ENCODE results near the gene ZNF783. TPM values are rescaled to one million over a fixed set of nuclear protein-coding genes. Genes with fewer than 3 reads are reported as not detected.
"Not testable (repeated sequence)": the region's sequence is repeated elsewhere in the genome, so short reads cannot be mapped to it uniquely, and the experiment has no call there.

ZNF783 gene
- total RNA-seq, 2 donors from 2014 or later, result 5.5 to 8.9 TPM

- Histone ChIP-seq H3K27ac (no peak overlapping the region), H3K4me1 (no peaks in the 10 kb centered on the region), H3K9ac (ENCODE audit: low read depth in 2 of 2, low read length in 2 of 2) (no peak overlapping the region), H3K36me3 (no peaks in the 10 kb centered on the region), H3K9me3 (no peaks in the 10 kb centered on the region), H3K4me3 (no peak overlapping the region), H3K27me3 (no peaks in the 10 kb centered on the region)
- no peak for TF ChIP-seq CTCF (IDR thresholded peaks at IDR 0.05)
- intact Hi-C loops (cut with DNase I), result no loop called here
- DNase-seq, result no peak
These were observed 54.6 kb downstream of the ZNF783 start for GRCh38 chr7:149316606-149317005.

- Histone ChIP-seq H3K27ac (no peak overlapping the region), H3K9me3 (no peaks in the 10 kb centered on the region), H3K4me1 (no peaks in the 10 kb centered on the region), H3K9ac (ENCODE audit: low read depth in 2 of 2, low read length in 2 of 2) (no peak overlapping the region), H3K4me3 (no peak overlapping the region), H3K27me3 (no peaks in the 10 kb centered on the region), H3K36me3 (no peaks in the 10 kb centered on the region)
- DNase-seq, result no peak
- intact Hi-C loops (cut with DNase I), result no loop called here
- no peak for TF ChIP-seq CTCF (IDR thresholded peaks at IDR 0.05)
These were observed 55.5 kb downstream of the ZNF783 start for GRCh38 chr7:149317496-149317895.

DNA sequence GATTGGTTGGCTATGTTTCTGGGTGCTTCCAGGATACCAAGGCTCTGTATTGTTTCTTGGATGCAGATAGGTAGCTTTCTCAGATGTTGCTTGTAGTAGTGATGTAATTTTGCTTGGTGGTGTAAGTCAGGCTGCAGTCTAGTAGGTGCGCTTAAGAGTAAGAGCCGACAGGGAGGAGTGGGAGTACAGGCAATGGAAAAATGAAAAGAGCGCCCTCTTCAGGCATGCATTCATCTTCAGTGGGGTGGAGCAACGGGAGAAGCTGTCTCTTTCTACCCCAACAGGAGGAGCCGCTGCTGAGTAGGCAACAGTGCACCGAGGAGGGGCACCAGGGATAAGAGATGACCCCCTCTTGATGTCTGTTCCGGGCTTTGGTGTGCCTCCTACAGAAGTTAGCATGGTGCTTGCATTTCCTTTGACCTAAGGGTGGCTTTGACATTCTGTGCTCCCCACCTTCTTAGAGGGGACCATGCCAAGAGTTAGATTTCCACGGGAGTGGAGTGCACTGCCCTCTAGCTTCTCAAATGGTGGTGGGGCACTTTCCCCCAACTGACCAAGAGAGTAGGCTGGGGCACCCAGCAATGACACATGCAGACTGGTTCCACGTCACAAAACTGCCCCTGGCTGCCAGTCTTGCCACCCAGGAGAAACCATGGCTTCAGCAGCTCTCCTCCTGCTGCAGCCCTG lies 56.1 kb downstream of the ZNF783 start:
- H3K27me3 ChIP-seq, result no peaks in the 10 kb centered on the region
- no peak overlapping the region for H3K4me3 ChIP-seq
- no peak overlapping the region for H3K27ac ChIP-seq
- no peak overlapping the region for H3K9ac ChIP-seq (ENCODE audit: low read depth in 2 of 2, low read length in 2 of 2)
- TF ChIP-seq CTCF (IDR thresholded peaks at IDR 0.05), result no peak
- DNase-seq, result no peak
- intact Hi-C loops (cut with DNase I), result no loop called here
- no peaks in the 10 kb centered on the region for H3K4me1 ChIP-seq
- no peaks in the 10 kb centered on the region for H3K9me3 ChIP-seq
- H3K36me3 ChIP-seq, result no peaks in the 10 kb centered on the region

DNA sequence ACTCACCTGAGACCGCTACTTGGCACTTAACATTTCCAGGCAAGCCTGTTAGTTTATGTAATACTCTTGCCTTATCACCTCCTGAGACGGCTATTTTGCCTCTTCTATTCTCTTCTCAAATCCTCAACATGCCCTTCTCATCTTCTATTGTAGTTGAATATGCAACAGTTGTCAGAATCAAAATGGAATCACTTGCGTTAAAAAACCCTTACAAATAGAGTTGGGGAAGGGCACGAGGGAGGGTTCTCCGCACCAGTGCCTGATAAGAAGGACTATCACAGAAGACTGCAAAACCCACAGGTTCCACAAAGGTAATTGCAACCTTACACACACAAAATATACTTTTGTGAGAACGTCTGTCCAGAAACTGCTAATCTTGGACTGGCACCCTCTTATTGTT lies 57.4 kb downstream of the ZNF783 start:
- Histone ChIP-seq H3K4me1 (no peaks in the 10 kb centered on the region), H3K9ac (ENCODE audit: low read depth in 2 of 2, low read length in 2 of 2) (no peak overlapping the region), H3K4me3 (no peak overlapping the region), H3K36me3 (no peaks in the 10 kb centered on the region), H3K27me3 (no peaks in the 10 kb centered on the region), H3K9me3 (no peaks in the 10 kb centered on the region), H3K27ac (no peak overlapping the region)
- TF ChIP-seq CTCF (IDR thresholded peaks at IDR 0.05), result no peak
- DNase-seq, result no peak
- intact Hi-C loops (cut with DNase I), result no loop called here

DNA sequence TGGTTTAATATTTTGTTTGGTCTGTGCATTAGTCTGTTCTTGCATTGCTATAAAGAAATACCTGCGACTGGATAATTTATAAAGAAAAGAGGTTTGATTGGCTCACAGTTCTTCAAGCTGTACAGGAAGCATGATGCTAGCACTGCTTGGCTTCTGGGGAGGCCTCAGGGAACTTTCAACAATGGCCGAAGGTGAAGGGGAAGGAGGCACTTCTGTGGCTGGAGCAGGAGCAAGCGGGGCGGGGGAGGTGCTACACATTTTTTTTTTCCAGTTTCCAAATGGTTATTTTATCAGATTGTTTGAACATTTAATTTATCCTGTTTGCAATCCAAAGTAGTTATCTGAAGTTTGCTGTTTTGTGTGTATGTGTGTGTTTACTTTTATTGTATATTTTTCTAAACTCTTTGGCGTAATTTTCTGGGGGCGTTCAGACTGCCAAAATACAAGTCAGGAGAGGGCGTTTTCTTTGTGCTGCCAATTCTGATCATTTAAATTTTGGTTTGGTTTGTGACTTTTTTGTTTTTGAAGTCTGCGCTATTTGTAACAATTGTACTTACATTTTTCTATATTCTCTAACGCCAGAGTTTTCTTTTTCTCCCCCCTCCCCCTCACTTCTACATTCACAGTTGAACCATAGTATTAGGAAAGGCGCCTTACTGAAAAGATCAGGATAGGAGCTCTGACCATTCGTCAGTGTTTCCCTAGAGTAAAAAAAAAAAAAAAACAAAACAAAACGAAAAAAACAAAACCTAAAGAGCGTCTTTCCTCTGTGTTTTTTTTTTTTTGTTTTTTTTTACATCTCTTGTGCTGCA lies 58.5 kb downstream of the ZNF783 start:
- Histone ChIP-seq H3K9ac (ENCODE audit: low read depth in 2 of 2, low read length in 2 of 2) (no peak overlapping the region), H3K27ac (no peak overlapping the region), H3K4me1 (no peaks in the 10 kb centered on the region), H3K4me3 (no peak overlapping the region), H3K27me3 (no peaks in the 10 kb centered on the region), H3K36me3 (no peaks in the 10 kb centered on the region), H3K9me3 (no peaks in the 10 kb centered on the region)
- no peak for TF ChIP-seq CTCF (IDR thresholded peaks at IDR 0.05)
- DNase-seq, result no peak
- intact Hi-C loops (cut with DNase I), result no loop called here

- H3K4me3 ChIP-seq; H3K4me1 ChIP-seq; H3K36me3 ChIP-seq; intact Hi-C loops (cut with DNase I); DNase-seq; H3K27me3 ChIP-seq; H3K9ac ChIP-seq (ENCODE audit: low read depth in 2 of 2, low read length in 2 of 2); H3K9me3 ChIP-seq; H3K27ac ChIP-seq: not testable (repeated sequence)
These were observed 59.3 kb downstream of the ZNF783 start for GRCh38 chr7:149321125-149321905.

Data from colonic mucosa (tissue), 4 donors.